ENCODE data around the gene TACC3.
A peak's percentile ranks its signal among the peaks of the same experiment; 100 is the strongest.

The TACC3 gene

GRCh38 chr4:1725521-1725920, 4.2 kb downstream of the TACC3 start:
- DNase-seq = no peak

- DNase-seq = peak; percentile 15
These were observed 5.0 kb downstream of the TACC3 start for GRCh38 chr4:1726146-1726934.

- DNase-seq = no peak
These were observed 6.1 kb downstream of the TACC3 start for GRCh38 chr4:1727117-1728031.

GRCh38 chr4:1728061-1728980, 7.0 kb downstream of the TACC3 start:
- DNase-seq = no peak

GRCh38 chr4:1730532-1731135, 9.3 kb downstream of the TACC3 start:
- no peak for DNase-seq

- DNase-seq = no peak
These were observed 9.9 kb downstream of the TACC3 start for GRCh38 chr4:1731180-1731579.

- DNase-seq = no peak
These were observed 11.6 kb downstream of the TACC3 start for GRCh38 chr4:1732911-1733310.

GRCh38 chr4:1735215-1735614, 13.9 kb downstream of the TACC3 start:
- no peak for DNase-seq

GRCh38 chr4:1736812-1737211, 15.5 kb downstream of the TACC3 start:
- DNase-seq = no peak

- DNase-seq = no peak
These were observed 16.3 kb downstream of the TACC3 start for GRCh38 chr4:1737666-1738065.

- DNase-seq = no peak
These were observed 17.1 kb downstream of the TACC3 start for GRCh38 chr4:1738410-1738809.

- DNase-seq = no peak
These were observed 18.0 kb downstream of the TACC3 start for GRCh38 chr4:1739358-1739757.

GRCh38 chr4:1740021-1740545, 18.8 kb downstream of the TACC3 start:
- no peak for DNase-seq

- DNase-seq = no peak
These were observed 19.9 kb downstream of the TACC3 start for GRCh38 chr4:1741208-1741607.

GRCh38 chr4:1743551-1743950, 22.2 kb downstream of the TACC3 start:
- no peak for DNase-seq

GRCh38 chr4:1743975-1744374, 22.7 kb downstream of the TACC3 start:
- no peak for DNase-seq

GRCh38 chr4:1744552-1744951, 23.2 kb downstream of the TACC3 start:
- DNase-seq = no peak

GRCh38 chr4:1745165-1745564, 23.8 kb downstream of the TACC3 start:
- DNase-seq = no peak

GRCh38 chr4:1745697-1746096, 24.4 kb downstream of the TACC3 start:
- no peak for DNase-seq

GRCh38 chr4:1746265-1746691, 25.0 kb downstream of the TACC3 start:
- no peak for DNase-seq

GRCh38 chr4:1746919-1747602, 25.7 kb downstream of the TACC3 start:
- no peak for DNase-seq

GRCh38 chr4:1747603-1747967, 26.3 kb downstream of the TACC3 start:
- no peak for DNase-seq
